Lower leg skin (tissue), 4 donors: ENCODE results near the gene ZNF506. TPM values are rescaled to one million over a fixed set of nuclear protein-coding genes. Genes with fewer than 3 reads are reported as not detected.
"Not testable (repeated sequence)": the region's sequence is repeated elsewhere in the genome, so short reads cannot be mapped to it uniquely, and the experiment has no call there.

Source experiments
- DNase-seq, 2 donors: peaks; one replicate each; pipeline ENCODE4 v3.0.0-alpha.2; 2019; ENCODE audit warnings: low spot score in 2 of 2
- H3K4me3 ChIP-seq: fragments of 200-600 bp; sonication (generic); 2 replicates; pipeline ENCODE4 v1.5.1; 2017; ENCODE audit warnings: mild to moderate bottlenecking, low read depth; ENCODE audit not compliant: poor library complexity, severe bottlenecking
- CTCF ChIP-seq, 3 donors: fragments of 450-650 bp; IDR thresholded peaks; one replicate each; pipeline ENCODE4 v1.5.1; 2016; ENCODE audit warnings: antibody characterized with exemption in 3 of 3, mild to moderate bottlenecking in 3 of 3, moderate library complexity in 2 of 3
- POLR2A ChIP-seq, 2 donors: fragments of 450-650 bp; IDR thresholded peaks; one replicate each; pipeline ENCODE4 v1.6.1; 2016 to 2017; ENCODE audit warnings: antibody characterized with exemption in 2 of 2, mild to moderate bottlenecking in 1 of 2, moderate library complexity in 1 of 2
- WGBS, 2 donors: methylation state at CpG; one replicate each; pipeline ENCODE4 v1.1.5; 2018; 5-methylcytosine and 5-hydroxymethylcytosine counted together
- intact Hi-C: fragments of 100-400 bp; cut with DNase I; formaldehyde crosslinking; loops from one replicate; pipeline ENCODE4 v1.15.0; 2023; ENCODE audit warnings: low total_unique reads
- total RNA-seq, 4 donors: library from RNA; depleted of rRNA; stranded (reverse); fragments of >200 nt; gene quantifications; one replicate each; pipeline ENCODE4 v1.1.0, GENCODE V29; 2016

The ZNF506 gene
- total RNA-seq, 4 donors from 2014 or later: 19.9 to 44.5 (median 28.0) TPM

DNA sequence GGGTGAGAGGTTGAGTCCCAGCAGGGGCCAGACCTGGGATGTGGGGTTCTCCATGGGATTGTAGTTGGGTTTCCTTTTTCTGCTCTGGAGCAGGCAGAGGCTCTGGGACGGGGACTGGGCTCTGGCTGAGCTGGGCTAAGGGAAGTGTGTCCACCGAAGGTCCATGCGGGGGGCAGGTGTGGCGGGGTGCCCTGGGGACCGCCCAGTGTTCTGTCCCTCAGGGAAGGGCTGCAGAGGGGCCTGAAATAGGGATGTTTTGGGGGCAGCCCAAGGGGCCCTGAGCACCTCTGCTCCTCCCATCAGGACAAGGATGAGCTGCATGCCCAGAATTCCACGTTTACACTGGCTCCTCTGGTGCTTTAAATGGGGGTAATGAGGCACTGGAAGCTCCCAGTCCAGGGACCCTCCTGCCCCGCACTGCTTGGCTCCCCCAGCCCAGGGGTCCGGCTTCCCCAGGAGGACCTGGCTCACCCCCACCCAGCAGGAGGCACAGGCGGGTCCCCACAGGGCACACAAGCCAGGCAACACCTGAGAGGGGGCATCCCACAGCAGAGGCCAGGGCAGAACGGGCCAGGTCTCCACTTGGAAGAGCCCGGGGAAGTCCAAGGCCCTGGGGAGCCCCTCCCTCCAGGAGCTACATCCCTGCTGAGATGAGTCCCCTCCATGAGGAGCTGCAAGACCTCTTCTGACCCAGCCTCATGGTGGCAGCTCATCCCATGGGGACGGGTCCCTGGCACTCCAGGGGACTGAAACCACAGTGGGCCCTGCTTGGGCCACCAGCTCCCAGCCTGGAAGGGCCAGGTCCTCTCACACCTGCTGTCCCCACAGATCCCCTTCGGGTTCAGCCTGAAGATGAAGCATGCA is 74.0 kb downstream of the ZNF506 start:
- H3K4me3 ChIP-seq: no peak overlapping the region
- intact Hi-C loops: no loop called here
- DNase-seq: no peak
- TF ChIP-seq CTCF (IDR thresholded peaks at IDR 0.05): no peak
- no peak for TF ChIP-seq POLR2A (IDR thresholded peaks at IDR 0.05)
- 84 to 88% methylated on average over 13 of the region's 13 CpGs for WGBS, 2 donors

GRCh38 chr19:19746286-19747213 is 75.0 kb downstream of the ZNF506 start:
- 60 to 63% methylated on average over 13 to 15 of the region's 15 CpGs for WGBS, 2 donors
- intact Hi-C loops: no loop called here
- TF ChIP-seq CTCF (IDR thresholded peaks at IDR 0.05): no peak
- no peak for TF ChIP-seq POLR2A (IDR thresholded peaks at IDR 0.05)
- DNase-seq: no peak
- H3K4me3 ChIP-seq: no peak overlapping the region

DNA sequence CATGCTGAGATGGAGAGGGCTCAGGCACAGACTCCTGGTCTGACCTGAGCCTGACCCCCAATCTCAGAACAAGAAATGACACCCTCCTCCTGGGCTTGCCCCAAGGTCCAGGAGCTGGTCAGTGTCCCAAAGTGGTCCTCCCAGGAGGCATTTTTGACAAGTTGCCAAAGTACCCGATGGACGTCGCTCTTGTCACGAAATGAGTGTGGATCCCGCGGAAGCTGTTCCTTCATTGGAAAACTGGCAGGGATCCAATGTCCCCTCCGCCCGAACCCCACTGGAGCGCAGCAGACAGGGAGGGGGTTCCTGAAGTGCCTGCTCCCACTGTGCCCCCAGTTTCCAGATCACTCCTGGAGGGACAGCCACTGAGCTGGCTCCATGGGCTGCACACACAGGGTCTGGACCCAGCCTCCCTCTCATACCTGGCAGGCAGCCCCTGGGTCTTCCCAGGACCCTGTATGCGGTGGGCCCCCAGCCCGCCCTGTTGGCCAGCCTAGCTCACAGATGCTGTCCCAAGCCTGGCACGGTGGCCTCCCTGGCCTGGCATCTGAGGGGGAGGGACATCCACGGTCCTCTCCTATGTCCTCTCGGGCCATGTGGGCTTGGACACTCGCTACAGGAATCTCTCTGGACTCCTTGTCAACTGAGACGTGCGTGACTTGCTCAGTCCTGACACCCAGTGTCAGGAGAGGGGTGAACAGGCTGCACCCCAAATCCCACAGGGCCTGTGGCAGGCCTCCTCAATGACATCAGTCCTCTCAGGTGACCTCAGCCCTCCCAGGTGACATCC is 75.9 kb downstream of the ZNF506 start:
- no peak for DNase-seq
- intact Hi-C loops: no loop called here
- no peak overlapping the region for H3K4me3 ChIP-seq
- TF ChIP-seq CTCF (IDR thresholded peaks at IDR 0.05) (no peak), POLR2A (IDR thresholded peaks at IDR 0.05) (no peak)
- WGBS, 2 donors: 80 to 83% methylated on average over 13 to 17 of the region's 17 CpGs

DNA sequence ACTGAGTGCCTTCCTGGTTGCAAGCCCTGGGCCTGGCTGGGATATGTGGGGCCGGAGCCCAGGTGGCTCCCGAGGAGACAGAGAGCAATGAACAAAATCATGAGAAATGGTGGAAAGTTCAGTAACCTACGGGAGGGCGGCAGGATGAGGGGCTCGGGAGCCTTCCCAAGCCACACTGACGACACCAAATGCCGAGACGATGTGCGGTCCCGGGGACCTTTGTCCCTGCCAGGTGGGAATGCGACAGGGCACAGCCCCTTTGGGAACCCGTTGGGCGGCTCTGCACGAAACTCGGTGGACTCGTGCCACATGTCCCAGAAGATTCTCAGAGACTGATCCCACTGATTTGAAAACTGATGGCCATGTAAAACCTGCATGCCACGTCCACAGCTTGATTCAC is 76.9 kb downstream of the ZNF506 start:
- intact Hi-C loops: no loop called here
- no peak overlapping the region for H3K4me3 ChIP-seq
- WGBS, 2 donors: 90% methylated on average over 17 of the region's 17 CpGs
- no peak for DNase-seq
- TF ChIP-seq CTCF (IDR thresholded peaks at IDR 0.05): no peak
- TF ChIP-seq POLR2A (IDR thresholded peaks at IDR 0.05): no peak

- 65 to 82% methylated on average over 6 of the region's 6 CpGs for WGBS, 2 donors
- intact Hi-C loops: not testable (repeated sequence)
Measured at GRCh38 chr19:19743921-19744320, 77.6 kb downstream of the ZNF506 start.

More at GRCh38 chr19:19743921-19744320, 77.6 kb downstream of the ZNF506 start:
- not testable (repeated sequence) for DNase-seq, H3K4me3 ChIP-seq
